NCI-H187 (cell line): Measurements from ENCODE around the gene EPHA7.

Experiments used
- DNase-seq, 2 experiments: peaks; one replicate each; lab custom pipeline; 2025; lab: John Stamatoyannopoulos, UW

EPHA7 gene

DNA sequence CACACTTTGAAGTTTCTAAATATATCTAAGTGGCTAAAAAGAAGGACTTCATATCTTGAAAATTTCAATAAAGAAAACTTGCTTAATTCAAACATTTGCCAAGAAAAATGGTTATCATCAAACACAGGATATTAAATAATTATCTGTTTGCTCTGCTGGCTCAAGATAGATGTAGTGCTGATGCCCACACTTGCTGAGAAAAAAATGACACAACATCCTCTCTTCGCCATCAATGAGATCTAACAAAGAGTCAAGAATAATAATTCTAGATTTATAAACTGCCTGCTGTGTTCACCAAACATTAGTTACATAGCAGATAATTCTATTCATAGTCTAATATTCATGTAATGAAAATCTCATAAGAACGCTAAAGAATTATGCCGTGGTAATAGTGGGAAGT is 93.6 kb downstream of the EPHA7 start:
- no peak for DNase-seq

DNA sequence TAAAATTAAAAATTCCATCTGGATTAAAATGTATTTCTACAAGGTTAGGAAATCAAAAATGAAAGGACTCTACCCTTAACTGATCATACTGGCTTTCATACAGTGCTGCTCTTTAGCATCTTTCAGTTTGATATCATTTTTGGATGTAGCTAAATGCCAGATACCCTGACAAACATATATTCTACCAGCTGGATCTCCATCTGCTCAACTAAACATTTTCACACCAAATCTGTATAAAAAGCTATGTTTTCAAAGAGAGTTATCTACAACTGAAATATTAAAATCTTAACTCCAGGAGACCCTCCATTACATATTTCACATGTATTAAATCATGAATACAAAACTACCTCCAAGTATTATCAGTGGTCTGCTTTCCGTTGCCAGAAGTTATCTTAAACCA is 95.7 kb downstream of the EPHA7 start:
- no peak for DNase-seq

DNA sequence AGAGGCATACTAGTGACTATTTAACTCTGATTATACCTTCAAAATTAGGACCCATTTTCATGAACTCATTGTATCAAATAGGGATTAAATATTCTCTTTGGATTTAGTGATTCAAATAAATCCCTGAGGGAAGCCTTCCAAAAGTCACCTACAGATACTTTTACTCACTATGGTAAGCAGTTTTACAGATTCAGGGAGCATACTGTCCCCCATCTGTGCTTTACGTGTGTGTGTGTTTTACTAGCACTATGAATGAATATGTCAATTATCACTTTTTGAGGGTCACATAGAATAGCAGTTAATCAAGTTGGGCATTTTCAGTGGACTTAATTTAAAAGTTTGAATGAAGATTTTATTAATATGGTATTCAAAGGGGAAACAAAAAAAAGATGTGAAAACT is 96.7 kb downstream of the EPHA7 start:
- no peak for DNase-seq

DNA sequence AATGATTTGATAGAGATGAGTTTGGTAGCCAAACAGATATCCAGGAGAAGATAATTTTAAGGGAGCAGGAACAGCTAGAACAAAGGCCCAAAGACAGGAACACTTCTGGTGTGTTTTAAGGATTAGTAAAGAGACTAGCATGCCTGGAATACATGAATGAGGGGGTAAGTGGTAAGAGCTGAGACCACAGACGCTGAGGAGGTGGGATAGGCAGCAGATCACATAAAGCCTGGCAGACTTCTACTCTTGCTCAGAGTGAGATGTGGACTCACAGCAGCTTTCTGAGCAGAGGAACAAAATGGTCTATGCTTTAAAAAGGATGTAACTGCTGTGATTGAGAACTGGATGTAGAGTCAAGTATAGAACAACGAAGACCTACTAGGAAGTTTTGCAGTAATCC is 100.1 kb downstream of the EPHA7 start:
- no peak for DNase-seq

DNA sequence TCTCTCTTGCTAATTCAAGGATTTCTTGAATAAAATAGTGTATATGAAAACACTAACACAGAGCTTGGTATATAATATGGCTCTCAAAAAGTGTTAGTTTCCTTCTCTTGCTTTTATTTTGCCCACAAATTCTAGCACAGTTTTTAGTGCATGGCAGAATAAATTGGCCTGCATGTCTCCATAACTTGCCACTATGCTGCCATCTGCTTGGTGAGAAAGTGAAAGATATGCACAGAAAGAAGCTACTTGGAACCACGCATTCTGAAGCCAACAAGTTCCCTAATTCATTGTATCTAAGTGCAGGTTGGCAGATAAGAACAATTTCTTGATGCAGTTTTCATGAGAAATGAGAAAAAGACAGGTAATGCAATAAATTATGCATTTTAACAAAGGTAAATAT is 101.2 kb downstream of the EPHA7 start:
- no peak for DNase-seq

DNA sequence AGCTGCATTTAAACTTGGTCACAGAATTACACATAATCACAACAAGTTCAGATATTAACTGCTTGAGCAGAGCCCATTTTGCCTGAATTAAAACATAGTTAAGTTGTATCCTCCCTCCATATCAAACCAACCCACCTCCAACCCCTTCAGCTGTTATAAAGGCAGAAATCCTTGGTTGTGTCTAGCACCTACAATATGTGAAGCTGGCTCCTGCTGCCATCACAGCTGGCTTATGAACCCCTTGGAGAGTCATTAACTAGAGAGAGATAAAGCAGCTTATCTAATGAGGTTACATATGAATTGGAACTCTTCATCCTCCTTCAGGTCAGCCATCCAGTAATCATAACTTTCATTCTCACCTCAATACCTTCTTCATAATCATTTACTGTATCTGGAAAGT is 101.8 kb downstream of the EPHA7 start:
- no peak for DNase-seq

DNA sequence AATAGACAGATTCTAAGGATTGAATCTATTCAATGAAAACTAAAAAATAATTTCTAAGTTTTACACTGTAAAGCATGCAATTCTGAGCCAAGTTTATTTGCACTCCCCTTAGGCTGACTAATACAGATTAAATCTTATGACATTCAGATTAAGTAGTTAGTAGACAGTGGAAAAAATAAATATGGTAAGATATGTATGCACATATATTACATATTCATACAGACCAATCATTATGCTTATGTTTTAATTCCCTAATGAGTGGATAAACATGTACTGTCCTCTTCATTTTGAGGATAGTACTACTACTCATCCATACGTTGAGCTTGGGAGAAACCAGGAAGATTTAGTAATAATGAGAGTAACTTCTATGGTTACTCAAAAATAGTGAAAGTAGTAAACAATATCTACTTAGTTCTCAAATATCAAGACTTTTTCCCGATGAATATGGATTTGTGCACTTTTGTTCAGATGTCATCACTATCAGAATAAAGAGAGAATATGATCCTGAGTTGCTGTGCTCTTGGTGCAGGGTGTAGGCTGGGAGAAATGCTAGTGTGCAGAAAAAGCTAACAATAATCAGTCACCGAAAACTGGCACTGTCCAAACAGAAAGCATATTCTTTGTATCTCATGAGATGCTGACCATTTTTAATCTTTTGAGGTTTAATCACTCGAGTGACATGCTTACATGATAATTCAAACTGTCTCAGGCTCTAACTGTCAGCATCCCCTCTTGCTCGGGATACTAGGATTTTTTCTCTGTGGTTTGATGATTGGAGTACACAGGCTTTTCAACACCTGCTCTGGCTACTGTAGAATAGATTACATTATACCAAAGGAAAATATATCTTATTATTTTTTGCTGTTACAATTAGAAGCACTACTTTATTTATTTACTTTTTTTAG is 111.6 kb downstream of the EPHA7 start:
- no peak for DNase-seq

DNA sequence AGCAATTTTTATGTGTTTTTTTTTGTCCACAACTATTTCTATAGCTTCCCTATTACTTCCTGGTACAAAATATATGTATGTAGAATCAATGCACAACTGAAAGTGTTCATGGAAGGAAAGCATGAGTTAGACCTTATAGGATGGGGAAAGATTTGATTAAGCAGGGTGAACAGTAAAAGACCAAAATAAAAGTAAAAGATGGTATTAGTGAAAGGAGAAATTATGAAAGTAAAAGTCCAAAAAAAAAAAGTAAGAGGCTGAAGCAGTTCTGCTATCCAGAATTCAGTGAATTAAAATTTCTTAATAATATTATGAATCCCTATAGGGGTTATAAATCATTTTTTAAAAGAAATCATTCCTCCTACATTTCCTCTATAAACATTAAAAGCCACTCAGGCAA is 114.3 kb downstream of the EPHA7 start:
- no peak for DNase-seq

DNA sequence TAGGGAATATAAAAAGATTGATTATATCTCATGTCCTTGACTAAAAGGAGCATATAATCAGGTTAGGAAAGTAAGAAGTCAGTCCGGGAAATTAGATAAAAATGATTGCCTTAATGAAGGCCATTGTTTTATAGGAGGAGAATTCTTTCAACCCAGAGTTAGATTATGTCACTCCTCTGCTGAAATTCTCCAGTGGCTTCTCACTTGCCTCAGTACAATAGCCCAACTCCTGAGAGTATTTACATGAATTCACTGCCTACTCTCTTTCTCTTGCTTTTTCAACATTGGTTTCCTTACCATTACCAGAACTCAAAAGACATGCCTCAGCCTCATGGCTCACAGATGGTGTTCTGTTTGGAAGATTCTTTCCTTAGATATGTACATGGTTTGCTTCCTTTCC is 114.9 kb downstream of the EPHA7 start:
- DNase-seq: no peak

DNA sequence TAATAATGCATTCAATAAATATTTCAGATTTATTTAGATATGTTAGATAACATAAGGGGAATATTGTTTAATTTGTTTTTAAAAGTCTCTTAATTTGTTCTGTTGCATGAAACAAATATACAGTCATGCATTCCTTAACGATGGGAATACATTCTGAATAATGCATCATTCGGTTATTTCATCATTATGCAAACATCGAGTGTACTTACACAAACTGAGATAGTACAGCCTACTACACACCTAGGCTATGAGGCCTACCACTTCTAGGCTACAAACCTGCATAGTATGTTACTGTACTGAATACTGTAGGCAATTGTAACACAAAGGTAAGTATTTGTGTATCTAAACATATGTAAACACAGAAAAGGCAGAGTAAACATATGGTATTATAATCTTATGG is 118.7 kb downstream of the EPHA7 start:
- DNase-seq: no peak

DNA sequence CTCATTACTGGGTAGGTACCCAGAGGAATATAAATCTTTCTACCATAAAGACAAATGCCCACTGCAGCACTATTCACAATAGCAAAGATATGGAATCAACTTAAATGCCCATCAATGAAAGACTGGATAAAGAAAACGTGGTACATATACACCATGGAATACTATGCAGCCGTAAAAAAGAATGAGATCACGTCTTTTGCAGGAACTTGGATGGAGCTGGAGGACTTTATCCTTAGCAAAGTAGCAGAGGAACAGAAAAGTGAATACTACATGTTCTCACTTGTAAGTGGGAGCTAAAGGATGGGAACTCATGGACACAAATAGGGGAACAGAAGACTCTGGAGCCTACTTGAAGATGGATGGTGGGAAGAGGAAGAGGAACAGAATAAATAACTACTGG is 119.7 kb downstream of the EPHA7 start:
- no peak for DNase-seq

DNA sequence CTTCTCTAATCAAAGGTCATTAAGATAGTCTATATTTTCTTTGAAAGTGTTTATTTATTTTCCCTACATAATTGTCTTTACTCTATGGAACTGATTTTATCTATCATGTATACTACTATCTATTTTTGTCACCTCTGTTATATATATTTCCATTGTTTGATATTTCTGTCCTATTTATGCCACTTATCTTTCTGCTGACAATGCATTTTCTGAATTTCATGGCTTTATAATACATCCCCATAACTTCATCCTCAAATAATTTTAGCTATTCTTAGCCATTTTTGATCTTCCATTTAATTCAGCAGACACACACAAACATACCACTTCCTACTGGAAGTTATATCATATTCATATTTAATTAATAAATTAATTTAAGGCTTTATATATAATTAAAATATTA is 123.7 kb downstream of the EPHA7 start:
- DNase-seq: no peak

DNA sequence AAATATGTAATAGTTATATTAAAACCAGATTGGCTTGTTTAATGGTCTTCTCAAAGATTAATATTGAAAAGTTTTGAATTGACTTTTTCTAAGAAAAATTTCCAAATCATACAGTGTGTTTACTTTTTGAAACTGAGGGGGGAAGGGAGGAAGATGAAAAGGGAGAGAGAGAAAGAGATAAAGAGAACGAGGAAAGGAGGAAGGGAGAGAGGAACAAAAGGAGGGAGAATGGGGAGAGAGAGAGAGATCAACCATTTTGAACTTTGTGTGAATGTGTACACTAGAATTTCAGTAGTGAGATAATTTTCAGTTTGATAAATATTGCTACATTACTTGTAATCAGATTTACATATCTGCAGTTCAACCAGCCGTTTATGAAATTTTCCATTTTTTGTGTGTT is 124.5 kb downstream of the EPHA7 start:
- no peak for DNase-seq

DNA sequence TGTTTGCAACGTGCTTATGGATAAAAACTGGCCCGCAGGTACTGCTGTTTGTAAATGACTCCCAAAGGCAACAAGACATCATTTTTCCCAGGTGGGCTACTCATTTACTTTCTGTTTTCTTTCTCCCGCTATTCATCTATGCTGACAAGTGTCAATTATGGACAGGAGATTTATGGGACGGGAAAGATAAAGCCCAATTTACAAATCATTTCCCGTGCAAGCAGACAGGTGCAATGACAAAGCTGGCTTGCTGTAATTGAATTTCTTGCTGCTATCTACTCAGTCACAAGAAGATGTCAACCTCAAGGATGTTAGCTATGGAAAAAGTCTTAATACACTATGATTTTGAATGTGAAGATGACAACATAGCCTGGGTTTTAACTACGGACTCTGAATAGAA is 125.5 kb downstream of the EPHA7 start:
- DNase-seq: no peak

DNA sequence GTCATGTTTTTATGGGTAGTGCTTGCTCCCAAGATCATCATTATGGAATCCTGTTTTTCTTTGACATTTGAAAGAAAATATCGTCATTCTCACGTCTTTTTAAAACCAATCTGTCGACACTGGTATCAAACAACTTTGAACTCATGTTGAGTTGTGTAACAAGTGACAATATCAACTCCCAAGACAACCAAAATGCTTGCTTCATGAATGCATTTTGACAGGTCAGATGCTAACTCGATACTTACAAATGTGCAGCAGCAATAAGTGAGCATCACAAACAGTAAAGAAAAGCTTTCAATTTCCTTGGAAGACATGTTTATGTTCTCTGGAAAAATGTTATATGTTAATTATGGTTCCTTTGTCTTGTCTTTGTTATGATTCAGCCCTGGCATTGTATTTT is 125.9 kb downstream of the EPHA7 start:
- no peak for DNase-seq

DNA sequence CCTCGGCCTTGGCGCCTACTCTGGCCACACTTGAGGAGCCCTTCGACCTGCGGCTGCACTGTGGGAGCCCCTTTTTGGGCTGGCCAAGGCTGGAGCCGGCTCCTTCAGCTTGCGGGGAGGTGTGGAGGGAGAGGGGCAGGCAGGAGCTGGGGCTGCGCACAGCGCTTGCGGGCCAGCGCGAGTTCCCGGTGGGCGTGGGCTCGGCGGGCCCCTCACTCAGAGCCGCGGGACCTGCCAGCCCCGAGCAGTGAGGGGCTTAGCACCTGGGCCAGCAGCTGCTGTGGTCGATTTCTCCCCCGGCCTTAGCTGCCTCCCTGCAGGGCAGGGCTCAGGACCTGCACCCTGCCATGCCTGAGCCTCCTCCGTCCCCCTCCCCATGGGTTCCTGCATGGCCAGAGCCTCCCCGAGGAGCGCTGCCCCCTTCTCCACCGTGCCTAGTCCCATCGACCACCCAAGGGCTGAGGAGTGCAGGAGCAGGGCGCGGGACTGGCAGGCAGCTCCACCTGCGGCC is 136.8 kb downstream of the EPHA7 start:
- no peak for DNase-seq

DNA sequence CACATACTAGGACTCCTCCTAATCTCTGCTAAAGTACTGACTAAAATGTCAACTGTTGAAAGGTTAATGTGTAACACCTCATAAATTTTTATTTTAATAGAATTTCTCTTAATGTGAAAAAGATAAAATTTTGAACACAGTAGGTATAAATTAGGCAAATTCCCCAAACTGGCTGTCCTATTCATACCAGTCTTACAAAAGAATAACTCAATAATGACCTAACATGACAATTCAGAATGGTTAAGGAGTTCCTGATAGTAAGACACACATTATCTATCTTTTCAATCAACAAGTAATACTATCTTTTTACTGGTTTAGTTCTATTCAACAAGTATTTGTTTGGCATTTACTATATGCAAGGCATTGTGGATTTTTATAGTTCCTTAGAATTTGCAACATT is 141.1 kb downstream of the EPHA7 start:
- DNase-seq: no peak

DNA sequence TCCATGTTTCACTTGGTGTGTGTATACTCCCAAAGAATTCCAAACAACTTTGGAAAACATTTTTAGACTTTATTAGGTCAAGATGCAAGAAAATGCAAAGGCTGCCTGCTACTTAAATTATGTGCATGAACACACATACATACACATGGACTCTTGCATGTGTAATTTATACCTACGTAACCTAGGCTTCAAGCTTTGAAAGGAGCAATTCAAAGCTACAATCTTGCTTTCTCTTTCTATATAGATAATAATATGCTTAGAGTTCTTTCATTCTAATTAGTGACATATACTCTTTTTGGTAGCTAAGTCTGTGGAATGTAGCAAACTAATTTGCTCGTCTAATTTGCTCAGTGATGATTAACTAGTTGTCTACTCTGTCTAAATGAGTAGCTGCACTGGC is 146.5 kb downstream of the EPHA7 start:
- no peak for DNase-seq

DNA sequence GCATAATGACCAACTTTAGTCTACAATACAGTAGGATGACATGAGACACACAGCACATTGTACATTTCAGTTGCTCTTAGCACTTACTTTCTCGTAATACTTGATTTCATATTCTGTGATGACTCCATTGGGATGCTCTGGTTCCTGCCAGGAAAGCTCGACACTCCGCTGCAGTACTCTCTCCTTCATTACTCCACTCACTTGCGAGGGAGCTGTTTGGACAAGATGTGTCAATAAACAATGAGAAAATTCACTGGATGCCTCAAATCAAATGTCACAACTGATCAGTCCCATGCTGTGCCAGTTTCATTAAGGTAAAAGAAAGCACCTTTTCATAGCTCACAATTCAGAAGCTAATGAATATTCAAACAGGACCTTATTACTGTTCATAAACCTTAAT is 147.1 kb downstream of the EPHA7 start:
- DNase-seq: no peak

DNA sequence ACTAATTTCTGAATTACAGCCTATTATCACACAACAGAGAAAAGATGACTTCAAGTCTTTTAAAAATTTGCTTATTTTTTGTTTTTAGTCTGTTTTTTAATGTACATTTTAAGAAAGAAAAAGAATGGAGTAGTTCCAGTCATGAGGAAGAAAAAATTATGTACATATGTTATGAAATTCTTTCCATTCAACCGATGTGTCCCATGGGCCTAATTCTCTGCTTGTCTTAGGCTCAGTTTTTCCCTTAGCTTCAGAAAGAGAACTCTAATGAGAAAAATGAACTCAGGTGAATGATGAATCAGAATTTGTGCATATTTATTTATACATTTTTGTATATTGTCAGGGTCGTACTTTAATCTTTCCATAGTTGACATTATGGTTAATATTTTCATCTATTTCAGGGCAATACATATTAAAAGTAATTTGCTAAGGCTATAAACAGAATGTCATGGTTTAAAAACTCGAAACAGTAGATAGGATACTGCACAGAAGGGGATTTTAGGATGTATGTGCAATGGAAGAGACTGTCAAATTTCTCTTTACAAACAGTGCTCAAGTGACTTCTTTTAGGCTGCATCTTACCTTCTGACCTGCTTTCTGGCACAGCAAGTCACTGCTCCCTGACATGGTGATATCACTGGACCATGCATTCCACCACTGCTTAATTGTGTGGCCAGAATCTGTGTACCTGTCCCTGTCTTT is 153.1 kb downstream of the EPHA7 start:
- no peak for DNase-seq

DNA sequence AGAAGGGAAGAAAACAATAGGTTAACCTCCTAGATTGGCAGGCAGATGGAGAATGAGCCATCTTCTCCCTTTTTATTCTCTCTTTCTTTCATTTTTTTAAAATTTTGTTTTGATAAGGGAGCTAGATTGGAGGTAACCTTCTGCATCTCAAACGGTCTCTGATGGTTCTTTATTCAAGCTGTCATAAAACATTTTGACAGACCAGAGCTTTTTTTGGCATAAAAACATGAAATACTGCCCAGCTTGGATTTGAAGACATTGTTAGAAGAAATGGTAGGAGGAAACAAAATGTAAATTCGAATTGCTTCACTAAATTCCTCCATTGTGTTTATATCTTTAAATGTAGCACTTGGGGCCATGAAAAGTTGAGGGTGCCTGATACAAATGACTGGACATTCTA is 158.5 kb downstream of the EPHA7 start:
- no peak for DNase-seq

DNA sequence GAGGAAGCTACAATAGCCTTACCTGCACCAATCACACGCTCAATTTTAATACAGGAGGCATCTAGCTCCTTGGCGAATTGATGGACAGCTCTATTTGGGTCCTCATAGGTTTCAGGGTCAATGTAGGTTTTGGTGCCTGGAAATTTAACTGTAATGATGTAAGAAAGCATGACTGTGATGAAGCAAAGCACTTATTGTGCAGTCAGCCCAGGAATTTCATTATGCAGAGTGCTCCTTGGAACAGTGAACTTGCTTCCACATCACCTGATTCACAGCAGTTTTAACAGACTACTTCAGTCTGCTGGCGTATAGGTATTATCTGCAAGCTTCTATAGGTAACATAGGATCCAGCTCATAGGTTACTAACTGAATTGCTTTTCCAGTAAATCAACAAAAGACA is 160.0 kb downstream of the EPHA7 start:
- DNase-seq: no peak

DNA sequence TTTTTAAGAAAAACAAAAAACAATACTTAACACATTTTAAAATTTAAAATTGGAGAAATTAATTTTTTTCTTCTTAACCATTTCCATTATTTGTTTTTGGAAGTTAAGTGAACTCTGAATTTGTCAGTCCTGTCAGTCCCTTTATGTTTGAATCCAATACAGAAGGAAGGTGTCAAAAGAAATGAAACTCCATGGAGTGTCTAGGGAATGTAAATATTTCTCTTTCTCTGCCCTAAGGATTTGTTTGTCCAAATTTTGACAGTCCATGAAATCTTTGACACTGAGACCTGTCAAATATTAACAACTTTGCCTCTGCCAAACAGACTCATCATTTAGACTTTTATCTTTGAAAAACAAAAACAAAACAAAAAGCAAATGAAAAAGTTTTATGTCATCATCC is 166.4 kb downstream of the EPHA7 start:
- DNase-seq: no peak

DNA sequence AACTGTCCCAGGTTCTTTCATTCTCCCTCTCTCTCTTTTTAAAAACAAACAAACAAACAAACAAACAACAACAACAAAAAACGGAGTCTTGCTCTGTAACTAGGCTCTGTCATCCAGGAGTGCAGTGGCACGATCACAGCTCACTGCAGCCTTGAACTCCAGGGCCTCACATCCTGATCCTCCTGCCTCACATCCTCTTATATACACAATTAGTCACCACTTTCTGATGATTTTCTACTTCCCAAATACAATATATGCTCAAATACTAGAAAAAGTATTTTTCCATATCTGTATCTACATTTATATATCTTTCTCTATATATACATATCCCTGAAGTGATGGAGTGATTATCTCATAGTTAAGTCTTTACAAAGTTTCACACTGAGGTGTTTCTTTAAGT is 170.7 kb downstream of the EPHA7 start:
- no peak for DNase-seq
